Fibroblast of skin of left quadriceps (primary cell): Measurements from ENCODE around the gene UNC13D.
"Not testable (repeated sequence)": the region's sequence is repeated elsewhere in the genome, so short reads cannot be mapped to it uniquely, and the experiment has no call there.

Experiments used
- DNase-seq, 2 experiments: peaks; one replicate each; pipeline ENCODE4 v3.0.0-alpha.2; 2013; ENCODE audit warnings: low read depth in 2 of 2

UNC13D gene

DNA sequence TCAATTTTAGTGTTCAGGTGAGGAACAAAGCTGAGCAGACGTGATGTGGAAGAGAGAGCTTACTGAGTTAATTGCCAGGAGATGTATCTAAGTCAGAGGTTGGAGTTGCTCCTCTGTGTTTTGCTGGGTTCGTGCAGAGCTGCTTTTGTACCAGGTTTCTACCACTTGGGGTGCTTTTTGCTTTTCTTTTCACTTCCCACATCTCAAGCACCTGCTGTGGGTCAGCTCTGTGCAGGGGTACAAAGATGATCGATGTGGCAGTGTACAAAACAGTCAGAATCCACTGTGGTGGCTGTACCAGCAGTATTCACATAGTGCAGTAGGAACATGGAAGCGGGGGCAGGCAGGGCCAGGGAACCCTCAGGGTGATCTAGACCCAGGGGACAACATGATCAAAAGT is 44.8 kb downstream of the UNC13D start:
- no peak for DNase-seq

DNA sequence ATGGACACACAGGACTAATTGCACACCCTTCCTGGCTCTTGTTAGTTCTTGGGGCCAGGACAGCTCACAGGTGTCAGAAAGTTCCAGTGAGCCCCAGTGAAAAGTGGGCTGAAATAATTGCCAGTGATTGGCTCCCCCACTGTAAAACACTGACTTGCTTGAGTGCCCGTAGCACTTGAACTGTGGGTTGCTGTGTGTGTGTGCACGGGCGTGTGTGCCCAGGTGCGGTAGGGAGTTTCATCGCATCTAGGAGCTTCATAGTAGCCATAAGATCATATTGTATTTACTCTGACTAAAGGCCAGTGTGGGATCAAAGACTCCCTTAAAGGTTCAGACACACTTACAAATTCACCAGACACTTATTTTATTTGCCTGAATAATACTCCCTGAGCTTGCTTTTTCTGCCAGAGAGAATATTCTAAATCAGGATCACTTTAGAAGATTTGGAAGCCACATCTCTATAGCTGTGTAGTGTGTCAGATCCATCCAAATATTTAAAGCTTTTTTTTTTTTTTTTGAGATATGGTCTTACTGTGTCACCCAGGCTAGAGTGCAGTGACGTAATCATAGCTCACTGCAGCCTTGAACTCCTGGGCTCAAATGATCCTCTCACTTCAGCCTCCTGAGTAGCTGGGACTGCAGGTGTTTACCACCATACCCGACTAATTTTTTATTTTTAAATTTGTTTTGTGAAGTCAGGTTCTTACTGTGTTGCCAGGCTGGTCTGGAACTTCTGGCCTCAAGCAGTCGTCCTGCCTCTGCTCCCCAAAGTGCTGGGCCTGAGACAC is 48.2 kb downstream of the UNC13D start:
- no peak for DNase-seq

DNA sequence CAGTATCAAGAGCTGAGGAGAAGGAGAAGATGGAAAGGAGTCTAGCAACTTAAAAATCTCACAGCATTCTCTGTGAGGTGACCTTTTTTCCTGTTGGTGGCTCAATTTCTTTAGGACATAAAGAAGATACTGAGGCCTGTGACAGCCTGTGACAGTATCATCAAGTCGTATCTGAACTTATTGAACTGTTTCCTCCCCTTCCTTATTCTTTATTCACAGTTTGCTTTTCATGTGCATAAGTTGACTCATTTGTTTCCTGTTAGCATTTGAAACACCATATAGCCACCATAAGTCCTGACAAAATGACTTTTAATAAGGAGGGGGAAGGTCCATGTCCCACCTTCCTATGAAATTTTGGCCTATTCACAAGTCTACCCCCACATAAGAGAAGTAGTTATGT is 50.7 kb downstream of the UNC13D start:
- no peak for DNase-seq

DNA sequence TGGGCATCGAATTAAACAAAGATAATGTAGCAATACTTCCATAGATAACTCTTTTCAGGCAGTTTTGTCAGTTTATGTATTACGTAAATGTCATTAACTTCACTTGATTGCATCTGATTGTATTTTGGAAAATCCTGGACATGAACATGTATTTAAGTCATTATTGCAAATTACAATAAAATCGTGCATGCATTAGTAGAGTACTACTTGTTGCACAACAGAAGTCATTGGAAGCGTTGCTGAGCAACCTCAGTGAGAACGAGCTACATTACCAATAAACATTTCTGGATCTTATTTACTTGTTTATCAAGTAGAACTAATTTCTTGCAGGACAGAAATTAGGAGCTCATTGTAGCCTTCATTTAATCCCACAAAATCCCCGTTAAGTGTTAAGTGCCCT is 53.0 kb downstream of the UNC13D start:
- no peak for DNase-seq

DNA sequence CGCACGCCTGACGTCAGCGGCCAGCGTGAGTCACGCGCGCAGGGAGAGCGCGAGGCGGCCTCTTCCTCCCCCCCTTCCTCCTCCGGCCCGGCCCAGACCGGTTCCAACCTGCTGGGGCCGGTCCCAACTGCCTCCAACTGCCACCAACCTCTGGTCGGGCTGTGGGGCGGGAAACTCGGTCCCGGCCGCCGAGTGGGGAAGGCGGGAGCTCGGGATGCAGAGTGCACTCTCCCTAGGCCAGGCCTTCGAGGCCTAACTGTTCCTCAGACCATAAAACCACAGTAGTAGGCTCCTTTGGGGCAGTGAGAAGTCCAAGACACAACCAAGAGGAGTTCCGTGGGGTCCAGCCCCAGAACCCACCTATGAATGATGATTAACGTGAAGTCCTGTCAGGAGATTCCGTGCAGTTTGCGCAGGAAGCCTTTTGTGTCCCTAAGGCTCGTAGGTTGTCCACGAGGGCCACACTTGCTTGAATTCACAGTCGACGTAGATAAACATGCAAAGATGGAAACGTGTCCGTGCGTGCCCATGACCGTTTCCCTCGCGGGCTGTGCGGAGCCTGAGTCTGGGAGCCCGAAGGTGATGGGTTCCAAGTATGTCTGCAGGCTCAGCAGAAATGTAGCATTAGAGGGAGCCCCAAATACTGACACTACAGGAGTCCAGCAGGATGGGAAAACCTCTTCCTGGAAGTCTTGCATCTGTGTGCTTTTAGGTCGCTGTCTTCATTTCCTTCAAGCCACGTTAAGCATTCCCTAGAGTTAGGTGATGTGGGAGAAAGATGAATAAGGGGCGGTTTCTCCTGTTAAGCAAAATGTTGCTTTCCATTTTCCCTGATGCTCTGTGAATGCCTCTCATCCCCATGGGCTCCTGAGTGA is 59.0 kb downstream of the UNC13D start:
- DNase-seq, result peak; percentile 83 to 87

DNA sequence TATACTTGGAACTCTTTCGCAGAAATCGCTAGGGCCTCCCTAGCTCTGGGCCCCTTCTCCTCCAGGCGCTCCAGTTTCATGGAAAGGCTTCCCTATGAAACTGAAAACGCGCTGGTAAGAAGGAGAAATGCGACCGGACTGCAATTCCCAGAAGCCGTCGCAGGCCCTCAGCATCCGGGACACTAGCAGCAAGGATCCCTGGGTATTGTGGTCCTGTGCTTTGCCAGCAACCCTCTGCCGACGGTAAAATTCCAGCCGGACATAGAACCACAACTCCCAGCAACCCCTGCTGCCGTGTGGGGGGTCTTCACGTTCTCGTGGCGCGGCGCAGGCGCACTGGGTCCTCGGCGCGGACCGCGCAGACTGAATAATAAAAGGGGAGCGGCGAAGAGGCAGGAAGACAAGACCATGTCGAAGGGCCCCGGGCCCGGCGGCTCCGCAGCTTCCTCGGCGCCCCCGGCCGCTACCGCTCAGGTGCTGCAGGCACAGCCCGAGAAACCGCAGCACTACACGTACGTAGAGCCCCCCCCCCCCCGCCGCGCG is 59.7 kb downstream of the UNC13D start, which contains the start of gene UNK:
UNK (plus strand) TSS at position 334 of the 543 bp plus-strand sequence; CDS start at position 409, 75 bp downstream.
- peak; percentile 99 for DNase-seq

DNA sequence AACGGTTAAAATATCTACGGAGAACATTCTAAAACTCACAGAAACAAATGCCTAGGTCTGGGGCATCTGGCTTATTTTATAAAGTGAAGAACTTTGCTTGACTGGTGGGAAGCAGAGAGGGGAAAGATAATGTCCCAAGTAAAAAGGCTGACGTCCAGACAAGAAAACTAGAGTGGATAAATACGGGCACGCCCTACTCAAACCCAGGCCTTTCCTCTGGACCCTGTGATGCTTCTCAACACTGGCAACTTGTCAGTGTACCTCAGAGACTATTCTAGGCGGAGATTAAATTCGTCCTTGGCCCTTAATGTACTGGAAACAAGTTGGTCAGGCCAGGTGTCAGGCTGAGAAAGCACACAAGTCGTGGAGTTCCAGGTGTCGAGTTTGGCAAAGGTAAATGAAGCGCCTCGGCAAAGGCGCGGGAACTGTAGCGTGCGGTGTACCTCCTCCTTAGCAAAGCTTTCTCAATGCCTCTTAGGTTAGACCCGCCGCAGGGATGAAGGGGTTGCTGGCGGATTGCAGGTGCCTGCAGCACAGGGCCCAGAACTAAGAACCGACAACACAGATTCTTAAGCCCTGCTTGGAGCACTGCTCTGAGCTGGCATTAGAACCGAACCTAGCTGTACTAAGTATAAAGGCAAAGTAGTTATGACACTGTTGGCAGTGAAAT is 60.3 kb downstream of the UNC13D start:
- DNase-seq, result no peak

DNA sequence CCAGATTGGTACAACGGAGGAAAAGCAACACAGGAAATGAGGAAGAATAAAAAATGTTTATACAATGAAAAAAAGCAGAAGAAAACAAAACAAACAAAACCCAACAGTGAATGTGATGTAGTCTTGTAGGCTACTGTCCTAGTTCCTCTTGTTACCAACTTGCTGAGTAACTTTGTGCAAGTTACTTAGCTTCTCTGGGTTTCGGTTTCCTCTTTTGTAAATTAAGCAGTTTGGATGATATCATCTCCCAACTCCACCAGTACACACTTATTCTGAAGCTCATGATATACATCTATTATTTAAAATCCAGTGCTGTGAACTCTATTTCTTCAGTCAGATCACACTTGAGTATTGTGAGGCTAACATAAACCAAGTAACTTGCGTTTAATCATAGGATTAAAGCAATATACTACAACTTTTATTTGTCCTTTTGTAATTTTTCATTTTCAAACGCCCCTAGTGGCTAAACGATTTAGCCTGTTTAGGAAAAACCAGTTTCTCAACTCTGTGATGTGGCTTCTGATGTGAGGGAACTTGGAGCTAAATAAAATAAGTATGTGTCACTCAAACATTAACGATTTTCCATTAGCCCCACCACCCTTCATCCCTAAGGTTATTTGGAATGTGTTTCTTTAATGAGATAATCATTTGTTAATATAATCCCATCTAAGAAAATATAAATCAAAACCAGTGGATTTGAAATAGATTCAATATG is 61.0 kb downstream of the UNC13D start:
- DNase-seq, result no peak

DNA sequence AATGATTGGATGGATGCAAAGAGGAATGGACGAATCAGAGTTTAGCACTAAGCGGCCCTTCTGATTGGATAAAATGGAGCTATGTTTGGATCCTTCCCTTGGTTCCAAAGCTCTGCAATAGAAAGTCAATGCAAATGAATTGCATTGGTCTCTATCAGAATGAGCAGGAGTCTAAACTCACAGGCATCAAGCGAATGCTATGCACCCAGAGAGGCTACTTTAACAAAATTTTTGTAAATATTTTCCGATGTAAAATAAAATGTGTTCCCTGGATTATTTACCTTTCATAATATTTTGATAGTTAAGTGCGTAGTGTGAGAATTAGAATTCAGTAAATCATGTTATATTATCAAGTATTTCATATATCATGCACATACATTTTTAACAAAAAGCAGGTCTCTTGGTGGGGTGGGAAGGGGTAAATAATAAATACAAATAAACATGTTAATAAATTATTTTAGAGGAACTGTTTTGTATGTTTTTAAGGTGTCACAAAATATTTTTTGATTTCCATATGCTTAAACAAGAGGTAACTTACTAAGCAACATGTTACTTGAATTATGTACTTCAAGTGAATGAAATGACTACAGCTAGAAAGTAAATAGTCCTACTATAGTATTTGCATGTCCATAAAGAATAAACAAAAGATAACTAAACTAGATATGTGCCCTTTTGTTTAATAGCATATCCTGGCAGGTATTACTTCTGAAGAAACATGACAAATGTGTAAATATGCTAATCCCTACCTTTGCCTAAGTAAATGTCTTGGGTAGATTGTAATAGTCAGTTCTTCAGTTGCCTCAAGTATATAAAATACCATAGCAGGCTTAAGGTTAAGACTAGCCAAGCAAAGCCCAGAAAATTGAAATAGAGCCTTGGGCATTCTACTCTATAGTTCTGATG is 64.0 kb downstream of the UNC13D start:
- no peak for DNase-seq

DNA sequence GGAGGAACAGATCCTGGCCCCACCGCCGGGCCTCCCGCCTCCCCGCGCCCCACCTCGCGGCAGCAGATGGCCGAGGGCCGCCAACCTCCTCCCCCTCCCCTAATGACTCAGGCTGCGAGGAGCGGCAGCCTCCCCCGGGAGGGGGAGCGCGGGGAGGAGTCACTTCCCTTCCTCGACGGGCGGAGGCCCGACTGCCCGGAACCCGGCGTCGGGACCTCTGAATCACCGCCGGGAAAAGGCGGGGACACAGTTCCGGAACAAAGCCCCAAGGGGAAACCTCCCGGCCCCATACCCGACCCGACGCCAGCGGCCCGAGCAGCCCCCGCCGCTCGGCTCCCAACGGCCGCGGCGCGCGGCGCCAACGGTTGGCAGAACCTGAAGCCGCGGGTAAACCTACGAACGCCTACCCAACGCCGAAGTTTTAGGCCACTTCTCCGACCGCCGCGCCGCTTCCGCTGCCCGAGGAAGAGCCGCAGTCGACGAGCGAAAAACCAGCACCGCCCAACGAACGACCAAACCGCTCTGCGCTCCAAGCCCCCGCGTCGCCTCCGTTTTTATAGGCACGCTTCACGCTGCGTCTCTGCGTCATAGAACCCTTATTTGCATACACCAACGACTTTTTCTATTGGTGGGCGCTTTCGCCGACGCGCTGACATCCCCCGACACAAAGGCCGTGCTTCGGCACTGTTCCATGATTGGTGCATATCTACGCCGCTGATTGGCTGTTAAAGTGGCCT is 64.8 kb downstream of the UNC13D start:
- DNase-seq, result peak; percentile 100

DNA sequence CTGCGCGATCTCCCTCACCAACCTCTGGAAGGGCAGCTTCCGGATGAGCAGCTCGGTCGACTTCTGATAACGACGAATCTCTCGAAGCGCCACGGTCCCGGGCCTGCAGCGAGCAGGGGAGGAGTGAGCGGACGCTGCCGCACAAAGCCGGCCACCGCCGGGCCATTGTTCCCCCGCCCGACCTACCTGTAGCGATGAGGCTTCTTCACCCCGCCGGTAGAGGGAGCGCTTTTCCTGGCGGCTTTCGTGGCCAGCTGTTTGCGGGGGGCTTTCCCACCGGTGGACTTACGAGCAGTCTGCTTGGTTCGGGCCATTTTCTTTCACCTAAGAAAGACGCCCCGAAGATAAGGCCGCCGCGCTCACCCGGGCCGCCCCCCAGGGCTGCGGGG is 65.3 kb downstream of the UNC13D start:
- no peak for DNase-seq

DNA sequence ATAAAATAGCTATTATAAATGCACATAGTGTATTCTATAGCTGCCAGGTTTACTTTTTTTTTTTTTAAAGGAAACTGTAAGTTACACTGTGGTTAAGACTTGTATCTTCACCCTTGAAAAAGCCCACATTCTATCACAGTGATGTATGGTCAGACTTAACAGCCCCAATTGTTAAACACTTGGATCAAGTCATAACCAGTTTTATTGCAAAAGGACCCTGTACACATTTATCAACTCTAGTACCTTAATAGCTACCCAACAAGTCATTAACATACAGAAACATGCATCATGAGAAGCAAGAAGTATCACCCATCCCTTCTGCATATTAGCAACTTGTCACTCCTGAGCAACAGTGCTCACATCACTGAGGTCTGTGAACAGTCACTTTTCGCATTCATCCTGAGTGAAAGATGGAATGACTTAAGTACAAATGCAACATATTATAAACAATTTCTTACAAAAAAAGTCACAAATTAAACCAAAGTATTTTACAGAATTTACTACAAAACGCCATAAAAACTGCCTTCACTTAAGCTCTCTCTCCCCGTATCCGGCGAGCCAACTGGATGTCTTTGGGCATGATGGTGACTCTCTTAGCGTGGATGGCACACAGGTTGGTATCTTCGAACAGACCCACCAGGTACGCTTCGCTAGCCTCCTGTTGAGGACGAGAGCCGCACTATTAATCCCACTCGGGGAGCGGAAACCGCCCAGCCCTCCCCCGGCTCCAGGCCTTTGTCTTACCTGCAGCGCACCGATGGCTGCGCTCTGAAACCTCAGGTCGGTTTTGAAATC is 65.9 kb downstream of the UNC13D start:
- not testable (repeated sequence) for DNase-seq

DNA sequence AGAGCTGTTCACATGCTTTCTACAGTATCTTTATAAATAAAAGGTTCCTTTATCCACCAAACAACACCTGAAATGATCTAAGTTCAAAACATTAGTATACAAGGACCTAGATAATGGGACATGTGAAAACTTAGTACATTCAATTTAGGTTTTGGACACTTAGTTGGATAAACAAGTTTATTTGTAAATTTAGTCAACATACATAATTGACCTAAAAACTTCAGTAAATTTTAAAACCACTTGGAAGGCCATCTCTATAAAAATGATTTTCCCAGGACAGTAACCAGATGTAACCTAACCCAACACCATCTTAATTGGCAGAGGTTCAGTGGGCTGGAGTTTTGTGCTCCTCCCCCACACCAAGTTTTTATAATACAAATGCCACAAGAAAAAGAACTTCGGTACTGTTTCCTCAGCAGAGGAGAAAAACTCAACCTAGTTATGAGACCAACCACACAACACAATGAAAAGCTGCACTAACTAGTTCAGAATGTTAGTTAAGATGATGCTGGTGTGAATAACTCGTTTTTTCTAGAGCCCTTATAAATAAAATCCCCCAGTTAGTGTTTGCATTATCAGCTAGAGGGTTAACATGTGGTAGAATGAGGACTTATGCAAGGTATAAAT is 66.8 kb downstream of the UNC13D start:
- DNase-seq, result no peak
